K562 (cell line): ENCODE data around the gene IQCN. TPM values are rescaled to one million over a fixed set of nuclear protein-coding genes. Genes with fewer than 3 reads are reported as not detected.

ENCODE experiments used
- CBFA2T2 ChIP-seq: fragments of 450-650 bp; conservative IDR thresholded peaks from 2 replicates; pipeline ENCODE4 v1.6.1; 2017; ENCODE audit warnings: mild to moderate bottlenecking
- CCNT2 ChIP-seq: IDR thresholded peaks from 2 replicates; pipeline ENCODE4 v1.6.1; 2011; ENCODE audit warnings: borderline replicate concordance, low read depth, mild to moderate bottlenecking, moderate library complexity, mixed read lengths, low read length; ENCODE audit not compliant: insufficient read length; ENCODE audit errors: extremely low read depth
- CREB3 ChIP-seq: fragments of 450-650 bp; conservative IDR thresholded peaks from 2 replicates; pipeline ENCODE4 v1.6.1; 2016; ENCODE audit warnings: missing genetic modification characterization, low read depth, mild to moderate bottlenecking, missing compliant biosample characterization, moderate library complexity
- FOXJ2 ChIP-seq: fragments of 200-800 bp; sonication (Bioruptor generic); IDR thresholded peaks from 2 replicates; pipeline ENCODE4 v1.6.1; 2016; ENCODE audit warnings: missing genetic modification characterization, missing compliant biosample characterization
- GTF2F1 ChIP-seq: IDR thresholded peaks from 2 replicates; pipeline ENCODE4 v1.6.1; 2011; ENCODE audit warnings: low read depth, low read length, improper control_type of control experiment
- MXI1 ChIP-seq: IDR thresholded peaks from 2 replicates; pipeline ENCODE4 v1.6.1; 2011; ENCODE audit warnings: low read depth, mild to moderate bottlenecking, improper control_type of control experiment, low read length
- MYC ChIP-seq, 2 experiments: fragments of 250-450 bp in 1 of 2; sonication (Bioruptor Pico) in 1 of 2; IDR thresholded peaks; 2 replicates each; pipeline versions ENCODE4 v1.5.1 to v1.6.1; 2012 to 2021; ENCODE audit warnings: low read depth in 2 of 2, borderline replicate concordance in 1 of 2, improper control_type of control experiment in 1 of 2, low read length in 1 of 2, mild to moderate bottlenecking in 1 of 2, moderate library complexity in 1 of 2
- PBX2 ChIP-seq, 2 experiments: IDR thresholded peaks in 1 of 2; conservative IDR thresholded peaks in 1 of 2; 2 replicates each; pipeline ENCODE4 v1.6.1; 2016; ENCODE audit warnings: low read depth in 2 of 2, mild to moderate bottlenecking in 1 of 2, missing compliant biosample characterization in 1 of 2, missing genetic modification characterization in 1 of 2, moderate library complexity in 1 of 2
- POLR3A ChIP-seq: IDR thresholded peaks from 2 replicates; pipeline ENCODE4 v1.6.1; 2011; ENCODE audit warnings: borderline replicate concordance, mild to moderate bottlenecking, moderate library complexity; ENCODE audit not compliant: insufficient read length, insufficient read depth; ENCODE audit errors: extremely low read depth
- RBM14 ChIP-seq: fragments of 200-400 bp; formaldehyde crosslinking; IDR thresholded peaks from 2 replicates; pipeline ENCODE4 v1.6.1; 2018; ENCODE audit warnings: low read depth, mild to moderate bottlenecking, low read length, moderate library complexity, borderline replicate concordance; ENCODE audit not compliant: insufficient read depth
- ZNF583 ChIP-seq: fragments of 250-450 bp; sonication (Bioruptor Pico); IDR thresholded peaks from 2 replicates; pipeline ENCODE4 v1.4.0; 2020
- polyA plus RNA-seq, 8 experiments: library from polyadenylated mRNA; depleted of rRNA in 4 of 8; stranded (reverse) in 5 of 8; unstranded in 3 of 8; fragments of >200 nt; fragmentation: Nextera tagmentation in 2 of 8; fragmentation: Illumina TruSeq in 1 of 8; extraction: Ambion mirVana in 2 of 8; extraction: Trizol in 1 of 8; gene quantifications; 2 replicates each; pipeline versions ENCODE4 v1.2.1 to v1.2.3, GENCODE V29; 2011 to 2014; ENCODE audit warnings: inconsistent platforms in 1 of 8, missing spikeins in 1 of 8
- total RNA-seq, 7 experiments: library from RNA; depleted of rRNA in 6 of 7; stranded (reverse); fragments of >200 nt in 6 of 7; fragmentation: Illumina TruSeq in 2 of 7; extraction: Trizol in 2 of 7; gene quantifications; 2 replicates each; pipeline versions ENCODE4 v1.2.1 to v1.2.3, GENCODE V29; 2011 to 2021; ENCODE audit warnings: low replicate concordance in 1 of 7
- TF ChIP-seq, protein P1 (sequence below): fragments of 450-650 bp; IDR thresholded peaks from 2 replicates; pipeline ENCODE4 v1.6.1; 2017; ENCODE audit warnings: mild to moderate bottlenecking, moderate library complexity

Gene IQCN
- total and polyA plus RNA-seq, 9 of the 15 experiments (the other 6 are each of a cell fraction or from before 2014, with no cell fraction given): 0.01 to 0.07 (median 0.04) TPM; not detected in 3

DNA sequence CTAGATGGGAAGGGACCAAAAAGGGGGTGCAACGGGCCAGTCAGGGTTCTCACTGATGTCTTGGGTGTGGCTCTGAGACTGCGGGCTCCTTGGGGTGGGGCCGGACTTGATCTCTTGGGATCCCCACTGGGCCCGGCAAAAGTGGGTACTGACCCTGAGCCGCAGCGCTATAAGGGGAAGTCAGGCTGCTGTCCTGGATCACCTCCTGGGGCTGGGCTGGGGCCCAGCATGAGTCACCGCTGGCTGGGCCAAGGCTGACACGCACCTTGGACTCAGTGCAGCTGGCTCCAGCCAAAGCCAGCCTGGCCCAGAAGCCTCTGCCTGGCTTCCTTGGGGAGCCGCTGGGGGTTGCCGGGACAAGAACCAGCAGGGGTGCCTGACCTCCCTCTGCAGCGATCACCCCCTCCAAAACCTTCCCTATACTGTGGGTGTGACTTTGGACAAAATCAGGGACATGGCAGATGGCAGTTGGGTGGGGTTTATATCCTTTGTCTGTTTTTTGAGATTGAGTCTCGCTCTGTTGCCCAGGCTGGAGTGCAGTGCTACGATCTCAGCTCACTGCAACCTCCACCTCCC lies 617 bp upstream of the IQCN start (continued):
- TF ChIP-seq PBX2 (CRISPR knock-in tag; IDR thresholded peaks at IDR 0.05; ENCODE audit: low read depth) (no peak), PBX2 (tag; conservative IDR thresholded peaks at IDR 0.05; ENCODE audit: low read depth) (no peak), ZNF583 (no peak), RBM14 (no peak), GTF2F1 (no peak), POLR3A (no peak), FOXJ2 (tag) (no peak), CCNT2 (peak; percentile 60), MYC (IDR thresholded peaks at IDR 0.05; ENCODE audit: low read depth, low read length) (peak; percentile 52; the same call in 1 of the 2 replicates), MYC (CRISPR knock-in tag; IDR thresholded peaks at IDR 0.05; ENCODE audit: borderline replicate concordance, low read depth) (no peak), MXI1 (no peak), CBFA2T2 (peak; percentile 30; the same call in 1 of the 2 replicates), CREB3 (tag) (no peak)
- TF ChIP-seq, protein P1, sequence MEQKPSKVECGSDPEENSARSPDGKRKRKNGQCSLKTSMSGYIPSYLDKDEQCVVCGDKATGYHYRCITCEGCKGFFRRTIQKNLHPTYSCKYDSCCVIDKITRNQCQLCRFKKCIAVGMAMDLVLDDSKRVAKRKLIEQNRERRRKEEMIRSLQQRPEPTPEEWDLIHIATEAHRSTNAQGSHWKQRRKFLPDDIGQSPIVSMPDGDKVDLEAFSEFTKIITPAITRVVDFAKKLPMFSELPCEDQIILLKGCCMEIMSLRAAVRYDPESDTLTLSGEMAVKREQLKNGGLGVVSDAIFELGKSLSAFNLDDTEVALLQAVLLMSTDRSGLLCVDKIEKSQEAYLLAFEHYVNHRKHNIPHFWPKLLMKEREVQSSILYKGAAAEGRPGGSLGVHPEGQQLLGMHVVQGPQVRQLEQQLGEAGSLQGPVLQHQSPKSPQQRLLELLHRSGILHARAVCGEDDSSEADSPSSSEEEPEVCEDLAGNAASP: no peak
